ENCODE results near the gene OPTN.
A peak's percentile ranks its signal among the peaks of the same experiment; 100 is the strongest.
"Not testable (repeated sequence)": the region's sequence is repeated elsewhere in the genome, so short reads cannot be mapped to it uniquely, and the experiment has no call there.

Gene OPTN

DNA sequence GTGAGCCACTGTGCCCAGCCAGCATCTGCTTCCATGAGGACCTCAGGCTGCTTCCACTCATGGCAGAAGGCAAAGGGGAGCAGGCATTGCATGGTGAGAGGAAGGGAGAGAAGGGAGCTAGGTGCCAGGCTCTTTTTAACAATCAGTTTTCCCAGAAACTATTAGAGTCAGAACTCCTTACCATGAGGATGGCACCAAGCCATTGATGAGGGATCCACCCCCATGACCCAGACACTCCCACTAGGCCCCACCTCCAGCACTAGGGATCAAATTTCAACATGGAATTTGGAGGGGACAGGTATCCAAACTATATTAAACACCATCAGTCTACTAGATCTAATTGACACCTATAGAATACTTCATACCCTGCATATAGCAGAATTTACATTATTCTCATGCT is 47.2 kb downstream of the OPTN start:
- H3K27me3 ChIP-seq (ENCODE audit: control insufficient read depth, insufficient read depth, low read length, poor library complexity, severe bottlenecking): no peaks in the 10 kb centered on the region
- H3K4me3 ChIP-seq (ENCODE audit: insufficient read depth, low read depth, low read length): no peak overlapping the region
- no peaks in the 10 kb centered on the region for H3K36me3 ChIP-seq (ENCODE audit: control insufficient read depth, insufficient read depth, low read length)
- H3K27ac ChIP-seq (ENCODE audit: insufficient read depth, low read depth, low read length, poor library complexity, severe bottlenecking): no peak overlapping the region
- no peaks in the 10 kb centered on the region for H3K9me3 ChIP-seq (ENCODE audit: control insufficient read depth, low read length)
- no peaks in the 10 kb centered on the region for H3K4me1 ChIP-seq (ENCODE audit: control insufficient read depth, insufficient read depth, low read length)

DNA sequence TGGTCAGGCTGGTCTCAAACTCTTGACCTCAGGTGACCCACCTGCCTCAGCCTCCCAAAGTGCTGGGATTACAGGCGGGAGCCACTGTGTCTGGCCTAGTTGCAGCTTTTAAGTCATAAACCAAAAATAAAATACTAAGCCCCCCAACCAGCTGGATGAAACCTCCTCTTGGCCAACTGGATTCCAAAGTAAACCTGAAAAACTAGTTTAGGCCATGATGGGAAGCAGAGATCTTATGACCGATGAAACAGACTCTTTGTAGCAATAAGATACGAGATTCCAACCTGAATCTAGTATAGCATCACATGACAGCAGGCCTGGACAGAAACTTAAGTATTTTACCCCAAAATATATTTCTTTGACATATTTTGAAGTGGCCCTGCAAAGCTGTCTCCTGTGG is 52.3 kb downstream of the OPTN start:
- Histone ChIP-seq H3K4me1 (ENCODE audit: control insufficient read depth, insufficient read depth, low read length) (no peaks in the 10 kb centered on the region), H3K27me3 (ENCODE audit: control insufficient read depth, insufficient read depth, low read length, poor library complexity, severe bottlenecking) (no peaks in the 10 kb centered on the region), H3K36me3 (ENCODE audit: control insufficient read depth, insufficient read depth, low read length) (no peaks in the 10 kb centered on the region), H3K9me3 (ENCODE audit: control insufficient read depth, low read length) (no peaks in the 10 kb centered on the region), H3K27ac (ENCODE audit: insufficient read depth, low read depth, low read length, poor library complexity, severe bottlenecking) (no peak overlapping the region), H3K4me3 (ENCODE audit: insufficient read depth, low read depth, low read length) (no peak overlapping the region)
- WGBS, 2 experiments: 96% methylated on average over 3 of the region's 3 CpGs

DNA sequence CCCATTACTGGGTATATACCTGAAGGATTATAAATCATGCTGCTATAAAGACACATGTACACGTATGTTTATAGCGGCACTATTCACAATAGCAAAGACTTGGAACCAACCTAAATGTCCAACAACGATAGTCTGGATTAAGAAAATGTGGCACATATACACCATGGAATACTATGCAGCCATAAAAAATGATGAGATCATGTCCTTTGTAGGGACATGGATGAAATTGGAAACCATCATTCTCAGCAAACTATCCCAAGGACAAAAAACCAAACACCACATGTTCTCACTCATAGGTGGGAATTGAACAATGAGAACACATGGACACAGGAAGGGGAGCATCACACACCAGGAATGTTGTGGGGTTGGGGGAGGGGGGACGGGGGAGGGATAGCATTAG is 55.9 kb downstream of the OPTN start:
- H3K4me1 ChIP-seq (ENCODE audit: control insufficient read depth, insufficient read depth, low read length): not testable (repeated sequence)

DNA sequence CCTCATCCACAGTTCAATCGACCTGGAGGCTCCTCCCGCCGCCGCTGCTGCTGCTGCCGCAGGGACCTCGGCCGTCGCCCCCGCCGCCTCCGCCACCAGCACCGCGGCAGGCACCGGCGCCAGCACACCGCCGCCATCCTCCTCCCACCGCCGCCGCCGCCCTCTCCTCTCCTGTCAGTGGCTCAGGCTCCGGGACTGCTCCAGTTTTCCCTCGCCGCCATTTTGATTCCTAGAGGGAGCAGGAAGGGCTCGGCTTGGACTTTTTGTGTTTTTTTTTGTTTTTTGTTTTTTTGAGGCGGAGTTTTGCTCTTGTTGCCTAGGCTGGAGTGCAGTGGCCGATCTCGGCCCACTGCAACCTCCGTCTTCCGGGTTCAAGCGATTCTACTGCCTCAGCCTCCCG is 58.4 kb downstream of the OPTN start:
- 90 to 91% methylated on average over 32 of the region's 32 CpGs for WGBS, 2 experiments
- Histone ChIP-seq H3K4me1 (ENCODE audit: control insufficient read depth, insufficient read depth, low read length) (peaks cover 6% of the 10 kb centered on the region), H3K27me3 (ENCODE audit: control insufficient read depth, insufficient read depth, low read length, poor library complexity, severe bottlenecking) (no peaks in the 10 kb centered on the region), H3K27ac (ENCODE audit: insufficient read depth, low read depth, low read length, poor library complexity, severe bottlenecking) (no peak overlapping the region), H3K4me3 (ENCODE audit: insufficient read depth, low read depth, low read length) (no peak overlapping the region), H3K9me3 (ENCODE audit: control insufficient read depth, low read length) (no peaks in the 10 kb centered on the region), H3K36me3 (ENCODE audit: control insufficient read depth, insufficient read depth, low read length) (no peaks in the 10 kb centered on the region)

More for the DNA sequence above, 55.9 kb downstream of the OPTN start:
- WGBS, 2 experiments: 85 to 96% methylated on average over 3 to 4 of the region's 4 CpGs
- H3K27ac ChIP-seq (ENCODE audit: insufficient read depth, low read depth, low read length, poor library complexity, severe bottlenecking); H3K4me3 ChIP-seq (ENCODE audit: insufficient read depth, low read depth, low read length); H3K9me3 ChIP-seq (ENCODE audit: control insufficient read depth, low read length); H3K36me3 ChIP-seq (ENCODE audit: control insufficient read depth, insufficient read depth, low read length); H3K27me3 ChIP-seq (ENCODE audit: control insufficient read depth, insufficient read depth, low read length, poor library complexity, severe bottlenecking): not testable (repeated sequence)

DNA sequence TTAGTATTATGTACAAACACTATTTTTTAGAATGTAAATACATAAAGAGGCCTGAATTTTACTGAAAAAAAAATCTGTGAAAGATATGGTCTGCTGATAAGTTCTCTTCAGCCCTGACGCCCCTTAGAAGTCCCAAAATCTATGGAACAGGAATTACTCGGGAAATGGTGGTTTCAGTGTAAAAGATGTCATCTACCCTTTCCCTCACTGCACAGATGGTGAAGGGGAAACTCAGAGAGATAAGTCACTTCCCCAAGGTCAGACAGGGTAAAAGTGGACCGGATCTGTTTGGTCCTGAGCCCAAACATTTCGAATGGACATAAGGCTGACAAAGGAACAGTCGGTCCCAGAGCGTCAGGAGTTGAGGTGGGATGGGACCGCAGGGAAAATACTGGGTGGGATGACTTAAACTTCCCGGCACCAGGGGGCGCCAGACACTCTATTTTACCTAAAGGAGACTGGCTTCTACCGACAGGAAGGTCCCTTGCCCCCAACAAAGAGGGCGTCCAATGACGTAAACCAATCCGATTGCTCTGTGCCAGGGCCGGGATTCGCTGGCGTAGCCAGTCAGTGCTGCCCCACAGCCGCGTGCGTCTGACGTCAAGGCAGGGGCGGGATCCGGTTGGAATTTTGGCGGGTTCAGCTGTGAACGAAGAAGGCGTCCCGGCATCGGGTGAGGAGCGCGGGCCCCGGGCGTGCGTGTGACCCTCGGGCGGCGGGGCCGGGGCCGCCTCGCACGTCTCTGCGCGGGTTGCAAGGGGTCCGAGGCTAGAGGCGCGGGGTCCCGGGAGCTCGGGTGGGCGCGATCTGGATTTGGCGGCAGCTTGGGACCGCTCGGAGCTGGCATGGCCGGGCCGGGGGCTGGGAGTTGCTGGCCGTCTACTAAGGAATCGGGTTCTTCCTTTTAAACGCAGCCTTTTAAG is 61.2 kb downstream of the OPTN start, which contains the start of gene MCM10:
Gene MCM10, plus strand, starts transcription at position 625 of the 923 bp plus-strand sequence. CDS start 2,645 bp downstream, outside the sequence.
- H3K27me3 ChIP-seq (ENCODE audit: control insufficient read depth, insufficient read depth, low read length, poor library complexity, severe bottlenecking): no peaks in the 10 kb centered on the region
- peaks cover 6% of the 10 kb centered on the region for H3K4me1 ChIP-seq (ENCODE audit: control insufficient read depth, insufficient read depth, low read length)
- H3K4me3 ChIP-seq (ENCODE audit: insufficient read depth, low read depth, low read length): peak within 1 kb of the TSS; percentile 71
- H3K27ac ChIP-seq (ENCODE audit: insufficient read depth, low read depth, low read length, poor library complexity, severe bottlenecking): peak within 1 kb of the TSS; percentile 38
- H3K36me3 ChIP-seq (ENCODE audit: control insufficient read depth, insufficient read depth, low read length): peaks cover 6% of the 10 kb centered on the region
- no peaks in the 10 kb centered on the region for H3K9me3 ChIP-seq (ENCODE audit: control insufficient read depth, low read length)
- 4% methylated on average over 56 of the region's 56 CpGs for WGBS, 2 experiments

DNA sequence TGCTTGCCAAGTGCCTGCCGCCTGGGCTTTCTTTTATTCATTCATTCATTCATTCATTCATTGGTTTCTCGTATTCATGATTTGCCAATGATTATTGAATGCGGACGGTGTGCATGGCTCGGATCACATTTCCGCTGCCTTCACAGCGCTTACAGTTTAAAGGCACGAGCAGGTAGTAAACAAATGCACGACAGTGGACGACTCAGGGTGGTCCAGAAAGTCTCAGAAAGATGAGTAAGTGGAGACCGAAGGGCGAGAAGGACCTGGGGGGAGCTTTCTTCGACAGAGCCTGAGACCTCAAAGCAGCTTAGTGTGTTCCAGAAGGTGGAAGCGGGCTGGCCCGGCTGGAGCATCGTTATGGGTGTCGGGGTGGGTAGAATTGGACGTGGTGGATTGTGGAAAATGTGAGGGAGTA is 61.9 kb downstream of the OPTN start:
- peak overlapping the region; percentile 38 for H3K27ac ChIP-seq (ENCODE audit: insufficient read depth, low read depth, low read length, poor library complexity, severe bottlenecking)
- H3K4me1 ChIP-seq (ENCODE audit: control insufficient read depth, insufficient read depth, low read length): peaks cover 6% of the 10 kb centered on the region
- 2 to 3% methylated on average over 18 of the region's 18 CpGs for WGBS, 2 experiments

DNA sequence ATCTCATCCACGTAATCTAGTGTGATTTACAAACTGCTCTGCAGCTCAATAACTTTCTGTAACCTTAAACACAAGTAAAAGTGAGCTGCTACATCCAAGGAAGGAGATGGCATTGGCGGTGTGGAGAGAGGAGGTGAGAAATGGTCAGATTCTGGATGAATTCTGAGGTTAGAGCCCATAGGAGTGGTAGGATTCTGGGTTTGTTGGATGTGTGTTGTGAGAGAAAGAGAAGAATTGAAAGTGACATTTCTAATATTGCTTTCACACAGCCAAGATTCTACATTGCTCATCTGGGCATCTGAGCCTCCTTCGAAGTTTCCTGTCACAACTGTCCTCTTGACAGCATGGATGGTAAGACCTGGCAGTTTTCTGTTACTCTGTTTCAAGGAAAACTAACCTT is 63.9 kb downstream of the OPTN start:
- Histone ChIP-seq H3K4me3 (ENCODE audit: insufficient read depth, low read depth, low read length) (no peak overlapping the region), H3K36me3 (ENCODE audit: control insufficient read depth, insufficient read depth, low read length) (peaks cover 13% of the 10 kb centered on the region), H3K4me1 (ENCODE audit: control insufficient read depth, insufficient read depth, low read length) (peaks cover 6% of the 10 kb centered on the region), H3K27ac (ENCODE audit: insufficient read depth, low read depth, low read length, poor library complexity, severe bottlenecking) (no peak overlapping the region), H3K9me3 (ENCODE audit: control insufficient read depth, low read length) (no peaks in the 10 kb centered on the region), H3K27me3 (ENCODE audit: control insufficient read depth, insufficient read depth, low read length, poor library complexity, severe bottlenecking) (no peaks in the 10 kb centered on the region)
- 93 to 94% methylated on average over 3 of the region's 3 CpGs for WGBS, 2 experiments

More for the DNA sequence above, 61.9 kb downstream of the OPTN start:
- H3K27me3 ChIP-seq (ENCODE audit: control insufficient read depth, insufficient read depth, low read length, poor library complexity, severe bottlenecking): no peaks in the 10 kb centered on the region
- H3K4me3 ChIP-seq (ENCODE audit: insufficient read depth, low read depth, low read length): peak overlapping the region; percentile 71
- no peaks in the 10 kb centered on the region for H3K9me3 ChIP-seq (ENCODE audit: control insufficient read depth, low read length)
- peaks cover 6% of the 10 kb centered on the region for H3K36me3 ChIP-seq (ENCODE audit: control insufficient read depth, insufficient read depth, low read length)

DNA sequence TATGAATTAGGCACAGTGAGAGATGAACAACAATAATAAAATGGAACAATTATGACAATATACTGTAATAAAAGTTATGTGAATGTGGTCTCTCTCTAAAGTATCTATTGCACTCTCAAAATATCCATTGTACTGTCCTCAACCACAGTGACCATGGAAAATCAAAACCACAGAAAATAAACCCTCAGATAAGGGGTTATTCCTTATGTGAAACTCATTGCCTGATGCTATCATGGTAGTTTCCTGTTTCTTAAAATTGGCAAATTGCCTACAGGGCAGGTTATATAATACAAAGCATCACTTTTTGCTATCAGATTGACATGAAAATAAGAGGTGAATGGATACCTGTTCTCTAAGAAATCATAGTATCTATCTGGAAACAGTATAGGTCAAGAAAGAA is 65.2 kb downstream of the OPTN start:
- Histone ChIP-seq H3K27ac (ENCODE audit: insufficient read depth, low read depth, low read length, poor library complexity, severe bottlenecking) (no peak overlapping the region), H3K4me3 (ENCODE audit: insufficient read depth, low read depth, low read length) (no peak overlapping the region), H3K36me3 (ENCODE audit: control insufficient read depth, insufficient read depth, low read length) (peaks cover 15% of the 10 kb centered on the region), H3K4me1 (ENCODE audit: control insufficient read depth, insufficient read depth, low read length) (peaks cover 6% of the 10 kb centered on the region), H3K27me3 (ENCODE audit: control insufficient read depth, insufficient read depth, low read length, poor library complexity, severe bottlenecking) (no peaks in the 10 kb centered on the region), H3K9me3 (ENCODE audit: control insufficient read depth, low read length) (no peaks in the 10 kb centered on the region)

DNA sequence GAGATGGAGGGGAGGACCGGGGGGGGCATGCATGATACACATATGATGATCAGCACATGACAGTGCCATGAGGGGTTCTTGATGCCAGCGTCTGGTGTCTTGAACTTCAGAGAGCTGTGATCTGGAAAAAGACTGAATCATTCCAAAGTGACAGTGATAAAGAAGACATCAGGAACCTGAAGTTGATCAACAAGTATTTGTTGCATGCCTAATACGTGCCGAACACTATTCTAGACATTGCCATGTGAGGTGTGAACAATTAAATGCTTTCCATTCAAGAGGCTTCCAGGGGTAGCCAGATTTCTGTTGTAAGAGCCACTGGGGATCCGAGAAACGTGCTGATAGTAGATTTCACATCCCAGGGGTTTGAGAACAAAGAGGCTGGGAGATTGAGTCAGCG is 67.6 kb downstream of the OPTN start:
- Histone ChIP-seq H3K27me3 (ENCODE audit: control insufficient read depth, insufficient read depth, low read length, poor library complexity, severe bottlenecking) (no peaks in the 10 kb centered on the region), H3K4me1 (ENCODE audit: control insufficient read depth, insufficient read depth, low read length) (no peaks in the 10 kb centered on the region), H3K27ac (ENCODE audit: insufficient read depth, low read depth, low read length, poor library complexity, severe bottlenecking) (no peak overlapping the region), H3K4me3 (ENCODE audit: insufficient read depth, low read depth, low read length) (no peak overlapping the region), H3K36me3 (ENCODE audit: control insufficient read depth, insufficient read depth, low read length) (peaks cover 20% of the 10 kb centered on the region), H3K9me3 (ENCODE audit: control insufficient read depth, low read length) (no peaks in the 10 kb centered on the region)
- 94 to 95% methylated on average over 7 of the region's 7 CpGs for WGBS, 2 experiments

DNA sequence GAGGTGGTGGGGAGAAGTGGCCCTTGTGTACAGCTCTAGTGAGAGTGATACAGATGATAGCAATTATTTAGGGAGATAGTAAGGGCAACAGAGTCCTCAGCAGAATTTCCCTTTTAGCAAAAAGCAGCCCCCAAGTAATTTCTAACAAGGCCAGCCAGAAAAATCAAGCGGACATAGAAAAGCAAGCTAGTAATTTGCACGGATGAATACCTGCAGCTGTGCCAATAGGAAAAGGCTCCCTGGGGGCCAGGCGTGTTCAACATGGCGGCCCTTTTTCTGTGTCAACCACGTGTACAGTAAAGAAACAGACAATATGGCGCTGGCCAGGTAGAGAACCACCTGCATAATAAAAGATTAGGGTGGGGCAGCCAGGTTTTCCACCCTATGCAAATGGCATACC is 68.8 kb downstream of the OPTN start:
- H3K4me1 ChIP-seq (ENCODE audit: control insufficient read depth, insufficient read depth, low read length): no peaks in the 10 kb centered on the region
- WGBS, 2 experiments: 95 to 97% methylated on average over 6 of the region's 6 CpGs
- H3K4me3 ChIP-seq (ENCODE audit: insufficient read depth, low read depth, low read length): no peak overlapping the region
- no peak overlapping the region for H3K27ac ChIP-seq (ENCODE audit: insufficient read depth, low read depth, low read length, poor library complexity, severe bottlenecking)
- no peaks in the 10 kb centered on the region for H3K9me3 ChIP-seq (ENCODE audit: control insufficient read depth, low read length)
- H3K36me3 ChIP-seq (ENCODE audit: control insufficient read depth, insufficient read depth, low read length): peaks cover 29% of the 10 kb centered on the region
- no peaks in the 10 kb centered on the region for H3K27me3 ChIP-seq (ENCODE audit: control insufficient read depth, insufficient read depth, low read length, poor library complexity, severe bottlenecking)

All from ectodermal cell (in vitro differentiated cells).